Lung (tissue), 12 donors: ENCODE data around the gene SEPTIN5. TPM values are rescaled to one million over a fixed set of nuclear protein-coding genes. Genes with fewer than 3 reads are reported as not detected.

Experiments used
- ATAC-seq: fragments of 200-7000 bp; cut with Tn5 transposase; one replicate; pipeline ENCODE4 v1.9.1; 2020; ENCODE audit warnings: moderate number of reproducible peaks; ENCODE audit not compliant: insufficient read depth, low FRiP score
- DNase-seq, 3 donors: peaks; one replicate each; pipeline ENCODE4 v3.0.0-alpha.2; 2013 to 2017
- H3K27ac ChIP-seq, 2 donors: one replicate each; pipeline ENCODE4 v1.5.1; 2013; ENCODE audit warnings: mild to moderate bottlenecking in 2 of 2, moderate library complexity in 2 of 2, control low read depth in 1 of 2, inconsistent platforms in 1 of 2, low read depth in 1 of 2, low read length in 1 of 2
- H3K27me3 ChIP-seq, 3 donors: one replicate each; pipeline ENCODE4 v1.5.1; 2013; ENCODE audit warnings: low read length in 2 of 3; ENCODE audit not compliant: control insufficient read depth in 3 of 3, insufficient read depth in 3 of 3
- H3K36me3 ChIP-seq, 4 donors: one replicate each; pipeline ENCODE4 v1.5.1; 2013; ENCODE audit warnings: low read length in 4 of 4, mild to moderate bottlenecking in 1 of 4, moderate library complexity in 1 of 4; ENCODE audit not compliant: control insufficient read depth in 4 of 4, insufficient read depth in 4 of 4
- H3K4me1 ChIP-seq, 5 donors: one replicate each; pipeline ENCODE4 v1.5.1; 2013; ENCODE audit warnings: low read length in 5 of 5, mild to moderate bottlenecking in 2 of 5, moderate library complexity in 1 of 5; ENCODE audit not compliant: control insufficient read depth in 5 of 5, insufficient read depth in 5 of 5
- H3K4me3 ChIP-seq: one replicate; pipeline ENCODE4 v1.5.1; 2013; ENCODE audit warnings: mild to moderate bottlenecking, control low read depth, moderate library complexity
- H3K9ac ChIP-seq, 2 donors: one replicate each; pipeline ENCODE4 v1.5.1; 2013; ENCODE audit warnings: low read length in 2 of 2, control low read depth in 1 of 2; ENCODE audit not compliant: insufficient read depth in 1 of 2
- H3K9me3 ChIP-seq, 4 donors: one replicate each; pipeline ENCODE4 v1.5.1; 2013; ENCODE audit warnings: low read length in 3 of 4, mild to moderate bottlenecking in 1 of 4, moderate library complexity in 1 of 4; ENCODE audit not compliant: control insufficient read depth in 4 of 4, insufficient read depth in 3 of 4
- WGBS, 2 donors: extraction: QIAGEN DNeasy Blood & Tissue Kit; methylation state at CpG; one replicate each; pipeline ENCODE4 v1.1.7; 2013; 5-methylcytosine and 5-hydroxymethylcytosine counted together
- polyA plus RNA-seq, 2 donors: library from polyadenylated mRNA; stranded (reverse); fragments of 200-250 nt; gene quantifications; one replicate each; pipeline ENCODE4 v1.2.1, GENCODE V29; 2013
- total RNA-seq, 2 donors: library from RNA; depleted of rRNA in 1 of 2; stranded (reverse); fragments of >200 nt in 1 of 2; gene quantifications; one replicate each; pipeline ENCODE4 v1.2.1, GENCODE V29; 2014 to 2021
- TF ChIP-seq, protein P1 (sequence below): IDR thresholded peaks from 2 replicates; pipeline ENCODE4 v1.5.1; 2012; ENCODE audit warnings: mild to moderate bottlenecking; ENCODE audit errors: control extremely low read depth, extremely low read depth
- donor health status: control.
- donor health status: control.
- donor health status: Bipolar disorder and iron deficiency.
- donor health status: healthy.
- donor health status: DM: yes; HTN: yes; CAD: no.

SEPTIN5 gene
- total and polyA plus RNA-seq, 4 donors: 10.4 to 32.5 (median 14.2) TPM

DNA sequence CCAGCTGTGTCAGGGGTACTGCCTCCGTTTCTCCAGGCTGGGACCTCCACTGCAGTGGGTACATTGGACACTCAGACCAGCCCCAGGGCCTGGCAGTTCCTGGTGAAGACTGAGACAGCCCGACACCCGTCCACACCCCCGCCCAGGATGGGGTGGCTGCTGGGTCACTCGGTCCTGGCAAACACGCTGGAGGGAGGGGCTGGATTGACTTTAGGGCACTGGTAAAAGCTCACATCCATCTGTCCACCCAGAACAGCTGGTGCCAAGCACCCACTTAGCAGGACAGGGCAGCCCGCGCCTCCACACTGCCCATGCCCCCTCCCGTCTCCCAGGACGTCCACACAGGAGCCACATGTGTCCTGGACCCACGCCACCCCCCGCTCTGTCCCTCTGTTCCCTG is 35.6 kb downstream of the SEPTIN5 start:
- WGBS, 2 donors: 81 to 95% methylated on average over 12 of the region's 12 CpGs
- H3K9ac ChIP-seq: no peak overlapping the region
- H3K4me3 ChIP-seq: no peak overlapping the region
- DNase-seq (no peak), ATAC-seq (no peak)
- peaks cover 0 to 10% (median 0%) of the 10 kb centered on the region in 5 donors for H3K4me1 ChIP-seq
- TF ChIP-seq, protein P1, sequence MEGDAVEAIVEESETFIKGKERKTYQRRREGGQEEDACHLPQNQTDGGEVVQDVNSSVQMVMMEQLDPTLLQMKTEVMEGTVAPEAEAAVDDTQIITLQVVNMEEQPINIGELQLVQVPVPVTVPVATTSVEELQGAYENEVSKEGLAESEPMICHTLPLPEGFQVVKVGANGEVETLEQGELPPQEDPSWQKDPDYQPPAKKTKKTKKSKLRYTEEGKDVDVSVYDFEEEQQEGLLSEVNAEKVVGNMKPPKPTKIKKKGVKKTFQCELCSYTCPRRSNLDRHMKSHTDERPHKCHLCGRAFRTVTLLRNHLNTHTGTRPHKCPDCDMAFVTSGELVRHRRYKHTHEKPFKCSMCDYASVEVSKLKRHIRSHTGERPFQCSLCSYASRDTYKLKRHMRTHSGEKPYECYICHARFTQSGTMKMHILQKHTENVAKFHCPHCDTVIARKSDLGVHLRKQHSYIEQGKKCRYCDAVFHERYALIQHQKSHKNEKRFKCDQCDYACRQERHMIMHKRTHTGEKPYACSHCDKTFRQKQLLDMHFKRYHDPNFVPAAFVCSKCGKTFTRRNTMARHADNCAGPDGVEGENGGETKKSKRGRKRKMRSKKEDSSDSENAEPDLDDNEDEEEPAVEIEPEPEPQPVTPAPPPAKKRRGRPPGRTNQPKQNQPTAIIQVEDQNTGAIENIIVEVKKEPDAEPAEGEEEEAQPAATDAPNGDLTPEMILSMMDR: no peak
- no peak overlapping the region for H3K27ac ChIP-seq
- no peaks in the 10 kb centered on the region for H3K36me3 ChIP-seq
- H3K27me3 ChIP-seq: peaks cover 3 to 29% (median 17%) of the 10 kb centered on the region in 3 donors
- H3K9me3 ChIP-seq: no peaks in the 10 kb centered on the region

DNA sequence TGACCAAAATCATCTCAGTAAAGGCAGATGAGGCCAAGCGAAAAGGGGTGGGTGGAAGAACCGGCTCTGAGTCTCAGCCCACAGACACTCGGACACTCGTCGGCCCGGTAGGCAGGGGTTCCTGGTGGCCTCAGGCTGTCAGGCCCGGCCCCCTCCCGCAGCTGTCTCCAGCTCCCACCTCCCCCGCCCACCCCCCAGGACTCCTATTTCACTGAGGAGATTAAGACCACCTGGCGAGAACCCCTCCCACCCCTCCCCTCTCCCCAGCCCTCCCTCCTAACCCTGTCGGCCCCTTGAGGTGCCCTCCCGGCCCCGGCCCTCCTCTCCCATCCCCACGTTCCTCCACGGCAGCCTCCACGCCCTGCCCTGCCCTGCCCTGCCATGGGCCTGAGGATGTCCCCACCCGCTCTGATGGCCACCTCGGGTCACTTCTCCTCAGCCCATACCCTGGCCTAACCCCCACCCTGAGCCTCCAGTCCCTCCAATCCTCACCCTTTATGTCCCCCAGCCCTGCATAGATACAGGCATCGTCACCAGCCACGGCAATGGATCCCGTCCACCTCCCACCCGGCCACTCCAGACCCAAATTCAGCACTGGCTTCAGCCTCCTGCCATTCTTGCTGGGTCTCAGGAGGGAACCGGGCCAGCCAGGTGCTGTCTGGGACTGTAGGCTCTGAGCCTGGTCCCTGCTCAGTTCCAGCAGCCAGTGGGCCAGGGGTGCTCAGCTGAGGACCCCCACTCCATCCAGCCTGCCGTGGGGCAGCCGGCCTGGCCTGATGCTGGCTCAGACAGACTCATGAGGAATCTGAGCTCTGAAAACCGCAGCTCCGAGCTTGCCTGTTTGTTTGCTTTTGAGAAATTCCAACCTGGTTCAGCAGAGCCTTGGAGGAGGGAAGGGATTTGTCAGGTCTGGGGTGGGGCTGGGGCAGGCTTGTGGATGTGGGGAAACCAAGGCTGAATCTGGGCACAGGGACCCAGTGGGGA is 36.5 kb downstream of the SEPTIN5 start:
- DNase-seq (peak; percentile 48 to 62 (median 55)), ATAC-seq (no peak)
- TF ChIP-seq, protein P1: no peak
- Histone ChIP-seq H3K4me1 (peaks cover 0 to 9% (median 3%) of the 10 kb centered on the region in 5 donors), H3K4me3 (no peak overlapping the region), H3K27me3 (peaks cover 3 to 32% (median 20%) of the 10 kb centered on the region in 3 donors), H3K9me3 (no peaks in the 10 kb centered on the region), H3K36me3 (no peaks in the 10 kb centered on the region), H3K9ac (no peak overlapping the region), H3K27ac (no peak overlapping the region)
- WGBS, 2 donors: 71 to 78% methylated on average over 22 to 27 of the region's 27 CpGs

DNA sequence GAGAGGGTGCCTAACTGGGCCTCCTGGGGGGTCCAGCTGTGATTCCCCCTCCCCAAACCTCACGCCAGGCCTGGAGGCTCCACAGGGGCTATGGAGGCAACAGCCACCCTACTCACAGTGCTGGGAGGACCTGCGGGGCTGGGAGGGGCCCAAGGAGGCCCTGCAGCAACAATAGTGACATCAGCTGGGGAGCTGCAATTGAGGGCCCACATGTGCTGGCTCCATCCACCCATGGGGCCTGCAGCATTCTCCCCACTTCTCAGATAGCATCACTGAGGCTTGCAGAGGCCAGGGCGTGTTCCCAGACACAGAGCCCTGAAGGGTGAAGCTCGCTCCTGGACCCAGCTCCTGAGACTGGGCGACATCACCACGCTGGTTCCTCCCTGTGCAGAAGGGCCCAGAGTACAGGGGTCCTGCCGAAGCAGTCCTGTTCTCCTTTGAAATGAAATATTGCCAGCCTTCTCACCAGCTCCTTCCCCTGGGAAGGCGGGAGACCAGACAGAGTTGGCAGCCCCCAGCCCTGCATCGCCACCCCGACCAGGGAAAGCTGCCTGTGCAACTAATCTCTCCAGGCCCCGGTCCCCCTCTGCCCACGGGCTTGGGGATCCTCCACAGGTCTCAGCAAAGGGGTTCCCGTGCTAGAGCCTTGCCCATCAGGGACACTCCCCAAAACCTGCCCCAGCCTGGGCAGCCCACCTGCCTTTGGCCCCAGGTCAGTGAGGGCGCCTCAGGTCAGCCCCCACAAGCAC is 37.4 kb downstream of the SEPTIN5 start:
- Histone ChIP-seq H3K9ac (no peak overlapping the region), H3K9me3 (no peaks in the 10 kb centered on the region), H3K27ac (no peak overlapping the region), H3K27me3 (peaks cover 3 to 40% (median 26%) of the 10 kb centered on the region in 3 donors), H3K36me3 (no peaks in the 10 kb centered on the region), H3K4me3 (no peak overlapping the region), H3K4me1 (peaks cover 0 to 9% (median 0%) of the 10 kb centered on the region in 5 donors)
- DNase-seq (no peak), ATAC-seq (no peak)
- TF ChIP-seq, protein P1: no peak
- 92 to 95% methylated on average over 14 of the region's 14 CpGs for WGBS, 2 donors
